Stimulated activated CD4-positive, alpha-beta T cell treated with anti-CD3 and anti-CD28 coated beads, Interleukin-12 subunit alpha, Interleukin-12 subunit beta, amount 100 ng/mL, for 48 hours (primary cell): ENCODE measurements around the gene RBM20.

Experiments used
- DNase-seq, 3 donors: peaks; one replicate each; pipeline ENCODE4 v3.0.0-alpha.2; 2020; ENCODE audit warnings: low read depth in 2 of 3, low spot score in 1 of 3

The RBM20 gene

DNA sequence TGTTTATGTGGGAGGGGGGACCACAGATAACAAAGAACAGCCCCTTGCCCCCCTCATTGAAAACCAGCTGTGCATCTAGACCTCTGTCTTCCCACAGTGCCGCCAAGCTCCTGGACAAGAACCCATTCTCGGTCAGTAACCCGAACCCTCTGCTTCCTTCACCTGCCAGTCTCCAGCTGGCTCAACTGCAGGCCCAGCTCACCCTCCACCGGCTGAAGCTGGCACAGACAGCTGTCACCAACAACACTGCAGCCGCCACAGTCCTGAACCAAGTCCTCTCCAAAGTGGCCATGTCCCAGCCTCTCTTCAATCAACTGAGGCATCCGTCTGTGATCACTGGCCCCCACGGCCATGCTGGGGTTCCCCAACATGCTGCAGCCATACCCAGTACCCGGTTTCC lies 136.6 kb downstream of the RBM20 start:
- no peak for DNase-seq

DNA sequence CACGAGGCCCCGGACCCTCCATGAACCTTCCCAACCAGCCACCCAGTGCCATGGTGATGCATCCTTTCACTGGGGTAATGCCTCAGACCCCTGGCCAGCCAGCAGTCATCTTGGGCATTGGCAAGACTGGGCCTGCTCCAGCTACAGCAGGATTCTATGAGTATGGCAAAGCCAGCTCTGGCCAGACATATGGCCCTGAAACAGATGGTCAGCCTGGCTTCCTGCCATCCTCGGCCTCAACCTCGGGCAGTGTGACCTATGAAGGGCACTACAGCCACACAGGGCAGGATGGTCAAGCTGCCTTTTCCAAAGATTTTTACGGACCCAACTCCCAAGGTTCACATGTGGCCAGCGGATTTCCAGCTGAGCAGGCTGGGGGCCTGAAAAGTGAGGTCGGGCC lies 137.0 kb downstream of the RBM20 start:
- no peak for DNase-seq

DNA sequence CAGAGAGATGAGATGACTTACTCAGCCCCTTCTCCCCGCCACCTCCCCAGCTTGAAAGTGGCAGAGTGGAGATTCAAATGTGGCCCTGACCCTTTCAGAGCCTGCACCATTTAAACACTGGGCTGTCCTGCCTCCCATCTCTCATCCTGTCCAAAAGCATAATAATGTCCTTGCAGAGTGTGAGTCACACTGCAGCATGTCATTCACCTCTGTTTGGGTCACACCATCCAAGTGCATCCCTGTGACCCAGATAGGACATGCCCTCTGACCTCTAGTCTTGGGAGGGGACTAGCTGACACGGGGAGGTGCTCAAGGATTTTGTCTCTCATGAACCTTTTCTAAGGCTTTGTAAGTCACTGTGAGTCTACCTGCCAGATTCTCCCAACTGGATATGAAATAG lies 138.5 kb downstream of the RBM20 start:
- DNase-seq: no peak

DNA sequence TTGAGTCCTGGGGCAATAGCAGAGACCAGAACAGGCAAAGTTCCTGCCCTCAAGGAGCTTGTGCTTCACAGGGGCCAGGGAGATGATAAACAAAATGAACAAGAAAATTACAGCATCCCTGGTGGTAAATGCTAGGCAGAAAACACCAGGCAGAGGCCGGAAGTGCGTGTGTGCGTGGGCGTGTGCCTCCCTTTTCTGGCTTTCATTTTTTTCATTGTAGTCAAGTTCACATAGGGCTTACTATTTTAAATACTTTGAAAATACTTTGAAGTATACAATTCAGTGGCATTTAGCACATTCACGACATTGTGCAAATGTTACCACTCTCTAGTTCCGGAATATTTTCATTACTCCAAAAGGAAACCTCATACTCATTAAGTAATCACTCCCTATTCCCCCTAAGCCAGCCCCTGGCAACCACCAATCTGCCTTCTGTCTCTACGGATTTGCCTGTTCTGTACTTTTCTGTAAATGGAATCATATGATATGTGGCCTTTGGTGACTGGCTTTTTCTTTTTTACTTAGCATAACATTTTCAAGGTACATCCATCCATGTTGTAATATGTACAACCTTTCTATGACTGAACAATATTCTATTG lies 139.5 kb downstream of the RBM20 start:
- DNase-seq: peak; percentile 46 to 59 (median 59)

DNA sequence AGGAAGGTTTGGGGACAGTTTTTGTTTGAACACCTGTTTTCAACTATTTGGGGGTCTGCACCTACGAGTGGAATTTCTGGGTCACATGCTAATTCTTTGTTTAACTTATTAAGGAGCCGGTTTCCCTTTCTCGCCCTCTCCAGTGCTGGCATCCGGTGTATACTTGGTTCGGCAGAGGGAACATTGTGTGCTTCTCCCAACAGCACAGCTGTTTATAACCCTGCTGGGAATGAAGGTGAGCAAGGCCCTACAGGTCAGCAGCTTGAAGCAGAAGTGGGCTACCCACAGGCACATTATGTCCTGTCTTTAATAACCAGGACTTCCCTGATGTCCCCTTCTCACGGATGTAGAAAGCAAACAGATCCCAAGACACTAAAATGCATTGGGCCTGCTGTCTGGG lies 140.1 kb downstream of the RBM20 start:
- DNase-seq: no peak

DNA sequence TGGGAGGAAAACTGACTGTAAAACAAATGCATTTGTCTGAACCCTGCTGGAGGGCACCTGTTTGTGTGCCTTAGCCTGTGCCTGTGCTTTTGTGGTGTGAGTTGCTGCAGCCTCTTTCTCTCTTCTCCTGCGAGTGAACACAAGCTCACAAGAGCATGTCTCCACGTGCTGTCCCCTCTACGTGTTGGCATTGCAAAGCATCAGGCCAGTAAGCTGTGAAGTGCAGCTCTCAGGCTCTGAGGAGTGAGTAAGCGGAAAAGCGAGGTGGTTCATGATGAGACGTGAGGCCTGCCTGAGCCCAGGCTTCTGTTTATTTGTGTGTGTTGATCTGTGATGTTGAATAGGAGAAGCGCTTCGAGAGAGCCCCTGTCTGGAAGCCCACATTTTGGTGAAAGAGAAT lies 142.0 kb downstream of the RBM20 start:
- no peak for DNase-seq

DNA sequence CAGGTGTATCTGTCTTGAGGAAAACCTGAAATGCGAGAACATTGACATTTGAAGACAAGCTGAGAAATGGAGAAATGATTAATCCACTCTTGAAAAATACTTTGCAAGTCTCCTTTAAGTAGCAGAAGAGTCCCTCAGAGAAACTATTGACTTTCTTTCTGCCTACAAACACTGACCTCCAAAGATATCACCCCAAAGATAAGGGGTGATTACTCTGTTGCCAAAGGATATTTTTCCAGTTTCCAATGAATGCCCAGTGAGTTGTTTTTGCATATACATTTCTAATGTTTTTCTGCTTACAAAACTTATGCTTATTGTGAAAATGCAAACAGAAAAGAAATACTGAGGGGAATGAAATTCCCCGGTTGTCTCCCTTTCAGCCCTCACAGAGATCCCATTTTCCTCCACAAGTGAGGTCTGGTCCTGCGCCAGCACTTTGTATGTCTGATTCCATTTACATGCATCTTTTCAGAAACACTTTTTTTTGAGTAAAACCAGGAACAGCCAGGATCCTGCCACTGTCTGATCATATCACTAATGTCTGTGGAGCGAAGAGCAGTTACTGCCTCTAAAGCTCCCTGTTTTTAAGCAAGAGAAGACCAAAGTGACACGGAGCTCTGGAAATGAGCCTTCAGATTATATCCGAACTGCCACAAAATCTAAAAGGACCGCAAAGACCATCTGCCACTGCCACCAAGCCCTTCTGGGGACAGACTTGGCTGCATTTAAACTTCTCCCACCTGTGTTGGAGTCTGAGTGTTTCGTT lies 144.7 kb downstream of the RBM20 start:
- DNase-seq: no peak

DNA sequence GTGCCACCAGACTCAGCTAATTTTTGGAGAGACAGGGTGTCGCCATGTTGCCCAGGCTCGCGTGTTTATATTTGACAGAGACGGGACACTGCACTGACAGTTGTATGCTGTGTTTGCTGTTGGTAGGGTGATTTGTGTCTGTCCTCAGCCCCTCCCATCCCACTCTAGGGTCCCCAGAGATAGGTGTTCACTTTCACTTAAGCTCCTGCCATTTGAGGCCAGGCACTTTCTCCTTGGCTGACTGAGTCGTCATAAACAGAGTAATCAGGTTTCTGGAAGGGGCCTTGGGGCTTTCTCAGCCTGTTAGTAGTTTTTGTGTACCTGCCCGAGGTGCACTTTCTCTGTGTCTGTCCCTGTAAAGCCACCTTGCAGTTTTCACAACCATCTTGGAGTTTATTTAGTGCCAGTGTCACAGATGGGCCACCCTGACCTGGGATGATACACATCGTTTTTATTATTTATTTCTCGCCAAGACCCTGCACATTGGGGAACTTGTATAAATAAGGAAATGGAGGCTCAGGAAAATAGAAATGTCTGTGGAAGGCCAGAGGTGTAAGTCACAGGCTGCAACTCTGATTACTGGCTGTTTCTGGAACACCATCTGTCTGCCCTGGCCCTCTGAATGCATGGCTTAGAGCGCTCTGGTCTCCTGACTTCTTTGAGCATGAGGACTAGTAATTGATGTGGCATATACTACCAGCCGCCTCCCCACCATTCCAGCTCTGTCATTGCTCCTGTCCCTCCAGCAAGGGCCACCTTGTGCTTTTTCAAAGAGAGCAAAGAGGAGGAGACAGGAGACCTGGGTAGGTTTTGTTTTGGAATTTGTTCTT lies 145.7 kb downstream of the RBM20 start:
- DNase-seq: no peak

DNA sequence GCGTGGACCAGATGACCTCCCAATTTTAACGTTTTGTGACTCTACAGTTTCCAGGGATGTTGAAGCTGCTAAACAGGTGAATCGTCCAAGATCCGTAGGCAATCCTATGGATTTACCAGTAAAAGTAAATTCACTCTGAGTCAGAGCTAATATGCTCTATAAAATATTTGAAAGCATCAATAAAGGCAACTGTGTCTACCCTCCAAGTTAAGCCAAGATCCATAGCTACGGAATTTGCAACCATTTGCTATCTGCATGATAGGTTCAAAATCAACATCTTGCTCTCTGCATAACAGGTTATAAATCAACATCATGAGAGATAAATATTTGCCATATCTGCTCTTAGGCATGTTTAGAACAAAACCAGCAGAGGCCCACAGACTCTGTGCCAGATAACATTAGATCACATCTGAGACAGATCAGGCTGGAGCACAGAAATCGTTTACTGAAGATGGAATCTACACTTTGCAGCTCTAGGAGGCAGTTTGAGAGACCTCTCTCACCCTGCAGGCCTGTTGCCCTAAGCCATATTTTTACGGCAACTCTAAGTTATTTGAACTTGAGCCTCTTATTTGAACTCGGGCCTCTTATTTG lies 146.9 kb downstream of the RBM20 start:
- no peak for DNase-seq

DNA sequence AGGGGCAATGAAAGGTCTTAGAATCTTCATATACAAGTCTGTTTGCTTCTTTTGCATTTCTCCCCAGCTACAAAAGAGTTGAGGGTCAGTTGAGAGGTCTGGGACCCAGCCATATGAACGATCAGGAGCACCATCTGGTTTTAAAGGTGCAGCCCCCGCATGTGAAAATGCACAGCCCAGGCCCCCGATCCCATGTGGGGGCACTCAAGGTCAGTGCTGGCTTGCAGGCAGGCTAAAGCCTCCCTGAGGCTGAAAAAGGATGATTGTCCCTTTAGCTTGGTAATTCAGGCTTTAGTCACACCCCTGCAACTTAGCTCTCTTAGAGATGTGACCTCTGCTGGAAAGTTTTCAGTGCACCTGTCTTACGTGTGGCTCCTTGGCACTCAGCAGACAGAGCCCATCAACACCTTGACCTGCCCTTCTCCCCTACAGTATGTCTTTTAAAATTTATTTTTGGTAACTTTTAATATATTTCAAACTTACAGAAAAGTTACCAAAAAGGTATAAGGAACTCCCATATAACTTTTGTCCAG lies 147.5 kb downstream of the RBM20 start:
- DNase-seq: no peak

DNA sequence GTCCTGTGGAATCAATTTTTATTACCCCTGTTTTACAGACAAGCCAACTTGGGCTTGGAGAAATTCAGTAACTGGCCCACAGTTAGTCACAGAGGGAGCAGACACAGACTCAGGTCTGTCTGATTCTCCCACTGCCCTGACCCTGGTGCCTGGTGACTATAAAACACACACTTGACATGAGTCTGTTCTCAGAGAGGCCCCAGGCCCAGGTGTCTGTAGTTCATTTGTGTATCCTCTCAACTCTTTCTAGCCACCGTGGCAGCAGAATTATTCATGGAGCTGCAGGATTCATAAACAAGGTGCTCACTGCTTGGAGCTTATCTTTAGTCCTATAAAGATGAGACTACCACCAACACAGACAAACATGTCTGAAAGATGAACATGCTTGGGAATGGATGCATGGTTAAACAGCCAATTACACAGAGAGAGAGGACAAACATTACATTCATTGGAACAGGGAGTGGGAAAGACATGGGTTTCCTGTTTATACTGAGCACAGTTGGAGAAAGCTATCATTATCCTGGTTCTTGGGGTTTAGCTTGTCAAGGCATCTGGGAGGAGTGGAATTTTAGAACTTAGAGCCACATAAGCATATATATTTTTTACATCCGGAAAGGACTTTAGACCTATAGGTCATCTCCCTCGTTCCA lies 148.5 kb downstream of the RBM20 start:
- DNase-seq: no peak

DNA sequence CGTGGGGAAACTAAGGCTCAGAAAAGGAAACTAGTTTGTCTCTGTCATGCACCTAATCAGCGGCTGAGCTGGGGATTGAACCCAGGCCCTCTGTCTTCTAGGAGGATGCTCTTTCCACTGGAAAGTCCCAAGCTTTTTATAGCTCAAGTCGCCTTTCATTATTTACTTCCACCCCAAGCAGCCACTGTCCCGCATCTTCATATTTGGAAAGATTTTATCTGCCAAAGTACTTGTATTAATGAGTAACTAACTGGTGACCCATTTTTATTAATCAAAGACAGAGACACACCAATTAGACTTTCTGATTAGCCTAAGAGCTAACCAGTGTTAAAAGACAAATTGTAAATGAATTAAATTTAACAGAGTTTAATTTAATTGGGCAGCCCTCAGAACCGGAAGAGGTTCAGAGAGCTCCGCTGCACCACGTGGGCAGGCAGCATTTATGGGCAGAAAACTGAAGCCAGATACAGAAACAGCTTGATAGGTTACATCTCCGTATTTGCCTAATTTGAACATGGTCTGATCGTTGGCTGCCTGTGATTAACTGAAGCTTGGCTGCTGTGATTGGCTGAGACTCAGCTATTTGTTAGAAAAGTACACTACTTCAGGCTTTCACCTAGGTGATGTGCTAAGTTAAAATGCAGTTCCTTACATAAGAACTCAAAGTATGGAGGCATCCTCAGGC lies 149.1 kb downstream of the RBM20 start:
- no peak for DNase-seq

DNA sequence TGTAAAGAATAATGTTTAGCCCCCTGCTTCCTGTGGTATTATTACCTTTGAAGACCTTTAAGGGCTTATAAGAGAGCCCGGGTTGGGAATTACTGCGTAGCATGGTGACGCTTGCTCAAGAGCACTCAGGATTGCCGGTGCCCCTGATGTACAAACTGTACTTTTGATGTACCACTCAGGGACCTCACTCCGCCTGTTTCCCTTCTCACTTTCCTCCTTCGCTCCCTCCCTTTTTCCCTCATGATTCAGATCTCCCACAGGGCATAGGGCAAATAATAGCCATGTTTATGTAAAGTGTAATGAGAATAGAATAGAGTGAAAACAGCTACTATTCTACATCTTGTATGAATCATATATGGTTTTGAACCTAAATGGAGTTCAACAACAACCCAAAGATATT lies 149.8 kb downstream of the RBM20 start:
- no peak for DNase-seq

DNA sequence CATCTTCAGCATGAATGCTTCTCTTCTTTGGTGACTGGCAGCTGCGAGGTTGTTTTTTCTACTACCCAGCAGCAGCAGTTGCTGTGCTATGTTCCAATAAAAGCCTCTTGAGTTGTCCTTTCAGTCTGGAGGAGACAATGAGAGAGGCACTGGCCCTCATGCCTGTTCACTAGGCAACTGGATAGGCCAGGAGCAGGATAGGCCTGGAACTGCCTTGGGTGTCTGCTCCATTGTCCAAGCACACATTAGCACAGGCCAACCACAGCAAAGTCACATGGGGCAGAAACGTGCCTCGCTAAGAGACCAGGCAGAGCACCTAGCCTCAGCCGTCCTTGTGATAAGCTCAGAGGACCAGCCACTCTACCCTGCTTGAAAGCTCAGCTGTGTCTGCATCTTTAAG lies 150.7 kb downstream of the RBM20 start:
- DNase-seq: no peak

DNA sequence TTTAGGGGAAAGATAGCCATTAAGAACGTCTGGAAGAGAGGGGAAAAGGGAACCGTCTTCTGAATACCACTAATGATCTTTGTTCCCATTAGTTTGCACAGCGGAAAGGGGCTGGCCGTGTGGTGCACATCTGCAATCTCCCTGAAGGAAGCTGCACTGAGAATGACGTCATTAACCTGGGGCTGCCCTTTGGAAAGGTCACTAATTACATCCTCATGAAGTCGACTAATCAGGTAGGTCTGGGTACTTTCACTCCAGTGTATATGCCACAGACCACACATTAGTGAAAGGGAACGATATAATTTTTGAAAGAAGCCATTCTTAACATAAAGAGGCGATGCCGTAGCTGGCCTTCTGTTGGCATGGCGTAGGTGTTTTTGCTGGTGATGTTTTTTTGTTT lies 153.3 kb downstream of the RBM20 start:
- DNase-seq: no peak

DNA sequence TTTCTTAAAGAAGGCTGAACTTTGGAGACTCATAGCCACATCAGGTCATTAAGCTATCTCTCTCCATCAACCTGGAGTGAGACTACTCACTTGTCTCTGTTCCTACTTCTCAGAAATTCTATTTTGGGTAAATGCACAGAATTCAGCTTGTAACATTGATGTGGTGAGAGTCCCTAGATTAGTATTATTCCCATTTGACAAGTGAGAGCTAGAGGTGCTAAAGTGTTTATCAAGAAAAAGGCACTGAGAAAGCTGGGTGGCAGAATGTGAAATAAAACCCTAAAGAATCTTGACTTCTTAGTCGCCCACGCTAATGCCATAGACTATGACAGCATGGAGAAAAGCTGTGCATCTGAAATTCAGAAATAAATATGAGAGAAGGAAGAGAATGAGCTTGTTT lies 154.2 kb downstream of the RBM20 start:
- DNase-seq: no peak

DNA sequence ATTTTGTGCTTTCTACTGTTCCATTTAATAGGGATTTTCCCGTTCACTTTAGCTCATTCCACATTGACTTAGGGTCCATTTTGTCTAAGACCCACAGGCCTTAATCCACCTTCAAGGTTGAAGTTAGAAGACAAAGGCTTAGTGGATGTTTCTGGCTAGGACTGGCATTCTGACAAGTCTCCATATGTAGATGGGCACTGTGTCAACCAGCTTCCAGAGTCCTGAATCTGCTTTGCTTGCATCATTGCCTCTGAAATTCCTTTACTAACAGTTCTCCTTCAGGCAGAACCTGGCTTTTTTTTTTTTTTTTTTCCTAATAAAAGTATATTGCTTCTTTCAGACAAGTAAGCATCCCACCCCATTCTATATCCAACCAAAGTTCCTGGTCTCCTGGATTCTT lies 158.0 kb downstream of the RBM20 start:
- DNase-seq: no peak

DNA sequence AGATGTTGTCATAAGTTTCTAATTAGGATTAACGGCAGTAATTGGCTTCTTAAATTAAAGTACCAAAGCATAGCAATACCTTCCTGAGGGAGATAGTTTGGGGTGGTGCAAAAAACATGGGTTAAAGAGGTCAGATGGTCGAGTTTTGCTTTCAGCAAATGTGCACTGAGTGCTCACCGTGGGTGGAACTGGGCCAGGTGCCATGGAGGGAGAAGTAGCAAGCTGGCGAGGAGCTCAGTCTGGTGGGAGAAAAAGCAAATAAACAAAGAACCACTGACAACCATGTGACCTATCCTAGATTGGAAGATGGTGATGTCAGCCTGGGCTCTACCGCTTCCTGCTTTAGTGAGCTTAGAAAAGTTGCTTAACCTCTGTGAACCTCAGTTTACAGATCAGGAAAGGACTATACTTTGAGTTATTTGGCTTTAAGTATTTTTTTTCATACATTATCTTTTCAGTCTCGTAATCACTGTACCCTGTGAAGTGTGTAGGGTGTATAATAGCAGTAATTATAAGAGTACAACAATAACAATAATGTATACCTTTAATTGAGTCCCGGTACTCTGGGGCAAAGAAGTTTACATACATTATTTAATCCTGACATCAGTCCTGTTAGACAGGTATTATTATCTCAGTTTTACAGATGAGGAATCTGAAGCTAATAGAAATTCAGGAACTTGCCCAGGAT lies 158.6 kb downstream of the RBM20 start:
- no peak for DNase-seq

DNA sequence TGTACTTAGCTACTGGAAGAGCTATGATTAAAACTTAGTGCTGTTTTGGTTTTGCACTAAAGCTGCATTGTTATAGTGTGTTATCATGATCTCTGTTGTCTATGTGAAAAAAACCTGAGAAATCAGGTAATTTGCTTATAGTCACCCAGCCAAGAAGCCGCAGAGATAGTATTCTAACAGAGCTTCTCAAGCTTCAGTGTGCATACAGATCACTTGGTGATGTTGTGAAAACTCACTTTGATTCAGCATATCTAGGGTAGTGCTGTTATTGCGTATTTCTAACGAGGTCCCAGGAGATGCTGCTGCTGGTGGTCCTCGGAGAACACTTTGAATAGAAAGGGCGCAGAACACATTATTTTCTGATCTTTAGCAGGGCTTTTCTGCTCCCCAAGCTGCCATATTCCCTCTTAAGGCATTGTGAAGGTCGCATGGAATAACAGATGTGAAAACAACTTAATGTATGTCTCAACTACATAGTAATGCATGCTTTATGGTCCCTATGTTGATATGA lies 159.2 kb downstream of the RBM20 start:
- DNase-seq: no peak
